ENCODE results near the gene ROS1.

DNA sequence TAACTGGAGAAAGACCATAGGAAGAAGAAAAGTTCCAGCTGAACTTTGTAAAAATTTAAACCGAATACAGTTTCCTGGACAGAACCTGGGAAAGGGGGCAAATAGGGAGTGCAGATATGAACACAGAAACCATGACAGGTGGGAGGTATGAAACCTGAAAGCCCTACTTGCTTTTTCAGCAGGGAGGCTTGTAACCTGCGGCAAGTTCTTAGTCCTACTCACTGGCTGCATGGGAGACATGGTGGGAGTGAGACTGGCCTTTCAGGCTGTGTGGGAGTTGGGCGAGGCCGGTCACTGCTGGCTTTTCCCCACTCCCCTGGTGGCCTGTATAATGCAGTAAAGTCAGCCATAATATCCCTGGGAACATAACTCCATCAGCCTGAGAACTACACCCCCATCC is 54.2 kb downstream of the ROS1 start:
- TF ChIP-seq, protein P1, sequence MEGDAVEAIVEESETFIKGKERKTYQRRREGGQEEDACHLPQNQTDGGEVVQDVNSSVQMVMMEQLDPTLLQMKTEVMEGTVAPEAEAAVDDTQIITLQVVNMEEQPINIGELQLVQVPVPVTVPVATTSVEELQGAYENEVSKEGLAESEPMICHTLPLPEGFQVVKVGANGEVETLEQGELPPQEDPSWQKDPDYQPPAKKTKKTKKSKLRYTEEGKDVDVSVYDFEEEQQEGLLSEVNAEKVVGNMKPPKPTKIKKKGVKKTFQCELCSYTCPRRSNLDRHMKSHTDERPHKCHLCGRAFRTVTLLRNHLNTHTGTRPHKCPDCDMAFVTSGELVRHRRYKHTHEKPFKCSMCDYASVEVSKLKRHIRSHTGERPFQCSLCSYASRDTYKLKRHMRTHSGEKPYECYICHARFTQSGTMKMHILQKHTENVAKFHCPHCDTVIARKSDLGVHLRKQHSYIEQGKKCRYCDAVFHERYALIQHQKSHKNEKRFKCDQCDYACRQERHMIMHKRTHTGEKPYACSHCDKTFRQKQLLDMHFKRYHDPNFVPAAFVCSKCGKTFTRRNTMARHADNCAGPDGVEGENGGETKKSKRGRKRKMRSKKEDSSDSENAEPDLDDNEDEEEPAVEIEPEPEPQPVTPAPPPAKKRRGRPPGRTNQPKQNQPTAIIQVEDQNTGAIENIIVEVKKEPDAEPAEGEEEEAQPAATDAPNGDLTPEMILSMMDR (conservative IDR thresholded peaks at IDR 0.05 in 1 of 2, IDR thresholded peaks at IDR 0.05 in 1 of 2; ENCODE audit: low read depth in 1 of 2, low read length in 2 of 2): no peak
- no peak for TF ChIP-seq EZH2 (IDR thresholded peaks at IDR 0.05; ENCODE audit: low read length, missing control alignments)
